Stimulated activated CD8-positive, alpha-beta memory T cell treated with anti-CD3 and anti-CD28 coated beads, Interleukin-15, amount 100 ng/mL, for 1 hour (primary cell): Measurements from ENCODE around the gene STRADA.

Experiments used
- DNase-seq: peaks from one replicate; pipeline ENCODE4 v3.0.0-alpha.2; 2020; ENCODE audit warnings: low read depth

Gene STRADA

DNA sequence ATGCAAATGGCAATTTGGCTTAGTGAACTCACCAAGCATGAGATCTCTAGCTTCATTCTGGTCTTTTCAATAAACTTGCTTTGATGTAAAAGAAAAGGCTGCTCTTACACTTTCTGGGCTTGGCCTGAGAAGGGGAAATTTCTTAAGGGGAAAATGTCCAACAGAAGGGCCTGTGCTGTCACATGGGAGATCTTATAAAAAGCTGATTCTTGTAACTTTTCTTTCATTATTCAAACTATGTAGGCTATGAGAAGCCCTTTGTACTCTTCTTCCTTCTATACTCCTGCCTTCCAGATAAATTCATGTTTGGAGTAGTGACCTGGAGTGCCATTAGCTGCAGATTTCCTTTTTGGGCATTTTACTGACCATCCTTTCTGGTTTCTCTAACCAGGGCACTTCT lies 58.6 kb downstream of the STRADA start:
- no peak for DNase-seq

DNA sequence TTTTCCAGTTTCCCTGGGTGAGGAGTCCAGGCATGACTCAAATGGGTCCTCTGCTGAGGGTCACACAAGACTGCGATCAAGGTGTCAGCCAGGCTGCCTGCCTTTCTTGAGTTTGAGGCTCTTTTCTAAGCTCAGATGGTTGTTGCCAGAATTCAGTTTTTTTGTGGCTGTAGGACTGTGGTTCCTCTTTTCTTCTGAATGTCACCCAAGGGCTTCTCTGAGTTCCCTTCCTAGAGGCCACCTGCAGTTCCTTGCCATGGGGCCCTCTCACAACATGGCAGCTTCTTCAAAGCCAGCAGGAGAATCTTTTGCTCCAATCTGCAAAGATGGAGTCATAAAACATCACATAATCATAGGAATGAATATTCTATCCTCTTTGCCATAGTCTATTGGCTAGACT lies 59.2 kb downstream of the STRADA start:
- DNase-seq = no peak

DNA sequence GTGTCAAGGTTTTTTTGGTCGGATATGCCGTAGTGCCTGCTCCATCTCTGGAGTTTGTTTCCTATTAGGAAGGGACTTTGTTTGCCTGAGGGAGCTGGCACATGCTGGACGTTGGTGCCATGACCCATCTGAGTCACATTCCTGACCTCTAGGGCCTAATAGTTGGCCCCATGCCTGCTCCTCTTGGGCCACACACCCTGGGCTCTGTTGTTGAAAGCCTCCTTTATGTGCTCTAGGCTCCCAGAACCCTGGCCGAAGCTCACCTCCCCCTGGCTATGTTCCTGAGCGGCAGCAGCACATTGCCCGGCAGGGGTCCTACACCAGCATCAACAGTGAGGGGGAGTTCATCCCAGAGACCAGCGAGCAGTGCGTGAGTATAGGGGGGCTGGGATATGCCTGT lies 60.1 kb downstream of the STRADA start:
- DNase-seq = no peak

DNA sequence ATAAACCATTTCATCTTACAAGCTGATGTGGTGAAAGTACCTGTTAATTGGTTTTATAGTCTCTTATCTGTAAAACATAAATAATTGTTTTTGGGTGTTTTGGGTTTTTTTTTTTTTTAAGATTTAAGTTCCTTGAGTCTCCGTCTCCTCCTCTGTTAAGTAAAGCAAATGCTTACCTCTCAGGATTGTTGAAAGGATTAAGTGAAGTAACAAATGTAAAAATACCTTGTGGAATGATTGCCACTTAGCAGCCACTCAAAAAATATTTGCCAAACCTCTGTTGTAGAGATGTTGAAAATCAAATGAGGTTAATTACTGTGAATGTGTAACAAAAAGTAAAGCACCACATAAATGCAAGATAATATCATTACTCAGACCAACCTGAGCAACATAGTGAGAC lies 60.9 kb downstream of the STRADA start:
- DNase-seq = no peak

DNA sequence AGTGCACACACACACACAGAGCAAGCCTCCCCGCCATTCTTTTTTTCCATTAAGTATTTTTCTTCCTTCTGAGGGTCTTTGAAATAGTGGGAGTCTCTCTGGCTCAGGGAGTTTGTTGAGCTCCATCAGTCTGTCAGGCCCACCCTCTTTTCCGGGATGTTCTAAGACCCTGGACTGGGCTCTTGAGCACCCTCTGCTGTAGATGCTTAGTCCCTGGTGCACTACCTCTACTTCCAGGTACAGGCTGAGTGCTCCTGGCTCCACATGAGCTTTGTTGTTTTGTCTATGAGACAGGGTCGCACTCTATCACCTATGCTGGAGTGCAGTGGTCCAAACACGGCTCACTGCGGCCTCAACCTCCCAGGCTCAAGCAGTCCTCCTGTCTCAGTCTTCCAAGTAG lies 62.4 kb downstream of the STRADA start:
- DNase-seq = no peak

DNA sequence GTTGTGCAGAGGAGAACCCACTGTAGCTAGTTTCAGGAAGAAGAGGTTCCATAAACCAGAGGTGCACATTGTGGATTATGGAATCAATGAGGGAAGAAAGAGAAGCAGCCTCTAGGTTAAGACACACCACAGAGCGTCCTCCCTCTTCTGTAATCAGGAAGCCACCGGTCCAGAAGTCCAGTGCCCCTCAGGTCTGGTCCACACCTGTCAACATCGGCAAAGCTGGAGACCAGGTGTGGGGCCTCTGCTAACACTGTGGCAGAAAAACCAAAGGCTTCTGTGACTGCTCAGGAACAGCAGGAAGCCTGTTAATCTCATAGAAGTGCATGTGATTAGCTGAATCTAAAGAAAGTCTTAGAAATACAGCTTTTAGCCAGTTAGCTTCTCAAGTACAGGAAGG lies 65.0 kb downstream of the STRADA start:
- DNase-seq = no peak

DNA sequence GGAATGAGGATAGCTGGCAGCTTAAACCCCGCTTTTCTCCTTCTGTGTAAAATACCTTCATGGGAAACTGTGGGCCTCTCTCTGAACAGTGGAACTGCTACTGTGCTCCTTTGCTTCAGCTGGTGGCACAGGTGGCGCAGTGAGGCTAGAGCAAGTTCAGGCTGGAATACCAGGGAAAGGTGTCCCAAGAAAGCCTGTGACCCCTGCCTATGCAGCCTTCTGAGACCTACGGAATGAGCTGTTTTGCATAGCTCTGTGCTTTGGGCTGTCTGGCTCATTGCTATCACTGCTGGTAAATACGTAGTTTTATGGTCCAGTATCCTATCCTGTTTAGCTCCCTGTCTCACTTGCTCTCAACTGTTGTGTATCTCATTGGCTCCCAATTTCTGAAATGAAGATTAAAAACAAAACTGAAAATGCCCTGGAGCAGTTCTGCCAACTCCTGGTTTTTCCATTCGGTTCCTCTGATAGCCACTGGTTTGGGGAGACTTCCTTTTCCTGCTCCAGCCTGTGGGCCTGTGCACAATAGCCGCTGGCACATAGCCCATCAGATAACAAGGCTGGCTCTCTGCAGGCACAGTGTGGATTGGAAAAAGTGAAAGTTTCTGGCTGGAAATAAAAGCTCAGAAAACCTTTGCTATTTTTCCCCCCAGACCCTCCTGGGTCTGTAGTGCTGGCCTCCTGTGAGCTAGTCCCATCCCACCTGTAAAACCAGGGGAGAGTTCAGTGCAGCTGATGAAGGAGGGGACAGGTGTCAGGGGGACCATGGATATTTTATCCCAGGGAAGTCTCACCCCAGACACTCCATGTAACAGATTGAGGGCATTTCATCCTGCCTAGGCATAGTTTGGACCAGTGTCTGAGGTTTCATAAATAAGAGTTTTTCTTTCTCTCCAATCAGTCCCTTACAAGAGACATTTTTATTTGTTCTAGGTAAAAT lies 65.7 kb downstream of the STRADA start:
- no peak for DNase-seq

DNA sequence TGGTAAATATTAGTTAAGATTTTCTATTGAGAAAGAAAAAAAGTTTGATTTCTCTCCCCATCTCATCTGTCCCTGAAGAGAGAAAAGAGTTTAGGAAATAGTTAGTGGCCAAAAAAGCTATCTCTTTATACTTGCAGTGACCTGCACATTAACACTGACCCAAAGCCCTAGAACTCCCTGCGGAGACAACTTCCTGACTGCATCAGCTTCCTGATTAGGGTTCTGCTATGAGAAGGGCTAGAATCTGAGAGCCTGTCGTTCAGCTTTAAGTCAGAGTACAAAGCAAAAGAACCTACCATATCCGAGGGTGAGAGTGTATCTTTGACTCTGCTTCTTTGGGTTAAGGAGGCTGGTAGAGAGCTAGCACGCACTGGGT lies 66.4 kb downstream of the STRADA start:
- no peak for DNase-seq

DNA sequence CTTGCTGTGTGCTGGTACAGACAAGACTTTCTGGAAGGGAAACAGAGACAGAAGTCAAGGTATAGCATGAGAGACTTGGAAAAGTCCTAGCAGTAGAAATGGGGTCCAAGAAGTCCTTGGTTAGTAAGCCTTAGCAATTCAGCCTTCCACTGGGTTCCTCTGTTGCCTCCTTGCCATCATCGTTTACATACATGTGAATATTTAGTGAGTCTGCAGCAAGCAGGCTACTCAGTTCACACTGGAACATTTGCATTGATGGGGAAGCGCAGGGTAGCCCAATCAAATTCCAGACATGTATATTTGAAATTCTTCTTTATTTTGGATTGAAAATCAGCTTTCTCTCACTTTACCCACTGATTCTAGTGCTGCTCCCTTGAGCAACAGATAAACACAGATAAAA lies 68.7 kb downstream of the STRADA start:
- no peak for DNase-seq

DNA sequence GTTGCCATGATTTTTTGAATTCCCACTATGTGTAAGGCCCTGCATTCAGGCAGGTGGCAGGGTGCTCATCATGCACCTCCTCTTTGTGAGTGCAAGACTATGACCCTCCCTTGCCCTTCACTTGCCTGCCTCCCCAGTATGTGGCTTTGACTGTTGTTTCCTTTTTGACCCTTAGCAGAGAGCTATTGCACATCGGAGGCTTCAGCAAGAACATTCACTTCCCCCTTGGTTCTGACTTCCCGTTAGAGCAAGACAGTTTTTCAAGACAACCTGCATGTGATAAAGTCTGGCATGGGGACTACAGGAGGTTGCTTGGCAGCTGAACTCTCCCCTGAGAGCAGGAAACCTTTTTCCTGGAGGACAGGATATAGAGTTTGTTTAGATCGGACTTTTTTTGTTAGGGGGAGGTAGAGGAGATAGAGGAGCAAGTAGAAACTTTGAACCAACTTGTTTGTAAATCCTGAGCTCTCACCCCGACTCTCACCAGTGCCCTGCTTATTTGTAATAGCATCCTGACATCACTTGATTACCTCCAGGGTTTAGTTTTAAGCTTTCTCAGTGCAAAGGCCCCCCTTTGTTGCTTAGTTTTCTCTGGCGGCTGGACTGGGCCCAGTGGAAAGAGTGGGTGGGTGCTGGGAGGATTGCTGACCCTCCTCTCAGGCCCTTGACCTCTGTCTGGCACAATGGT lies 75.9 kb downstream of the STRADA start:
- no peak for DNase-seq

DNA sequence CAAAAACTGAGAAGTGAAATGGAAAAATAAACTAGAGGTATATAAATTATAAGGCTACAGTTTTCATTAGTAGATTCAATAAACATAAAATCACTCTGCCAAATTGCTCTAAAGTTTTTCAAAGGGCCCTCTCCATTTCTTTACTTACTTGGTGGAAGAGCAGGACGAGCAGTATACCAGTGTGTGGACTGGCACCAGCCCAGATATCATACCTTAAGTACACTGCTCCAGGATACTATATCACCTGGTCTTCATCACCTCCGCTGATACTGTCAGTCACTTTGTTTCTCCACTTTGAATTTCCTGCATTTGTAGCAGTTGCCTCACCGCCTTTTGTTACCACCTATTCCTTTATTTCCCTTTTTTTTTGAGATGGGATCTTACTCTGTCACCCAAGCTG lies 81.7 kb downstream of the STRADA start:
- DNase-seq = no peak

DNA sequence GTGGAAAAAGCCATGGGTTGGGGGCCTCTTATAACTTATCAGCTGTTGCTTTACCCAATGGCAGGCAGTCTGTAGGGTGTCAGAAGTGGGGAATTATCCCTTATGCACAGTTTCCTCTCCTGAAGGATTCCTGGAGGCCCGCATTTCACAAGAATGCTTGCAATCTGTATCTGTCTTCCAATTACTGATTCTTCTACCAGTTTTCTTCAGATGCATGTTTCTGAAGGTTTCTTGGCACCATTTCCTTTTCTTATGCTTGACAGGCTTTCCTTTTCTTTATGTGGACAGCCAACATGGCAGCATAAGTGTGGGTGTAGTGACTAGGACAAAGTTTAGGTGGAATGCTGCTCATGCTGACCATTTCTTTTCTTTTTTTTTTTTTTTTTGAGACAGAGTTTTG lies 83.2 kb downstream of the STRADA start:
- no peak for DNase-seq

DNA sequence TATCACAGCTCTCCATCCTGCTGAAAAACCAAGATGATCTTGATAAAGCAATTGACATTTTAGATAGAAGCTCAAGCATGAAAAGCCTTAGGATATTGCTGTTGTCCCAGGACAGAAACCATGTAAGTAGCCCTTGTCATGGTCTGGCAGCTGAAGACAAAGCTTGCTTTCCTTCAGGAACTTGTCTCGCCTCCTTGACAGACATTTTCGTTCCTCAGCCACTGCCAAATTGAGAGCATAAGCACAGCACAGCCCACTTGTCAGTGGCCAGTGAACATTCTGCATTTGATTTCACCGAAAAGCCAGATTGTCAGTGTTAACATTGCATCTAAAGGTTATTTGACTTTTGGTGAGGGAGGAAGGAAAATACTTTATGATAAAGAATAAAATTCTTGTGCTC lies 83.8 kb downstream of the STRADA start:
- DNase-seq = no peak

DNA sequence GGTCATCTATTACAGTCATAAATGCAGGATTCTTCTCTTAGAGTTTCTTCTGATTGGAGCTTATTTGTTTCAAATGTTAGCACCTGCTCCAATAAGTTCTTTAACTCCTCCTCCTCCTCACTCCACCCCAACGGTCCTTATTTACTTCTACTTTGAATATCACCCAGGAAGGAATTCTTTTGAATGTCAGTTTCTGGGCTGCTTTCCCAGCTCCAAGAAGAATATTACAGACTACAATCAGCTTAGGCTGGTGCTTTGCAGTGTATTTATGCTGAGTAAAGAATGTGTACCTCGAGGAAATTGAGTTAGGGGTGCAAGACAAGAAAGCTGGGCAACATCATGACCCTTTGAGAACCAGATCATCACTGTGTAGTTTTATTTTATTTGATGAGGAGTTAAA lies 88.5 kb downstream of the STRADA start:
- DNase-seq = no peak
